GM19328 (cell line): ENCODE data around the gene DGKG.

Source experiments
- ATAC-seq: cut with Tn5 transposase; IDR thresholded peaks from one replicate; pipeline ENCODE4 v1.9.1; 2021; ENCODE audit warnings: mild to moderate bottlenecking, moderate library complexity; ENCODE audit not compliant: unreplicated experiment

DGKG gene

DNA sequence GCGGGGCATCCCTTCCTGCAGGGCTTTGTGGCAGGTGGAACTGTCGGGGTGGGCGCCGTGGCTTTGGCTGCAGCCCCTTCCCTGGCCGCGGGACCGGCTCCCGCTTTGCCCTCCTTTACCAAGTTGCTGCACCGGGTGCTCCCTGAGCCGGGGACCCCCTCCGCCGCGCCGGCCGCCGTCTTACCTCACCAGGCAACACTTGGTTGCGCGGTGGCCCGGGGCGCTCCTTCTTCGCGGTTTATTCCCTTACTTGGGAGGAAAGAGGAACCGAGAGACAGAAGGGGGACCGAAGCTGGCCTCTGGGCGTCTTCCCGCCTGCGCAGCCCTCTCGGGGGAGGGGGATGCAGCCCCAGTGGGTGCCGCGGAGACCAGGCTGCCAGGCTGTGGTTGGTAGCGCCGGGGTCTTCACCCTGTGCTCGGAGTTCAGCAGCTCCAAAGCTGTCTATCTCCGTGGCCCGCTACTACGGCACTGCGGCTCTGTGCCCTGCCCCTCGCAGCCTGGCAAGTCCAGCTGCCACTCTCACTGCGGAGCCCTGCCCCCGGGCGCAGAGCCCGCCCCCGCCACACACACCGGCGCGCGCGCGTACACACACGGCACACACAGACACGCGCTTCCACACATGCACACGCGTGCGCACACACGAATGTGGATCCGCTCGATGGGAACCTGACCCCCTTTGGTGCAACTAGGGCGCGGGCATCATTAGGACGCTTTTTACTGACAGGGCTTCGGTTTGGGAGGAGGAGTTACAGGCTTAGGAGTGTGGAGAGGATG, at the start of gene DGKG:
TSS of gene DGKG (minus strand) at position 473 of the 775 bp plus-strand sequence. CDS start 41,775 bp downstream, outside the sequence.
- ATAC-seq: peak; percentile 45

DNA sequence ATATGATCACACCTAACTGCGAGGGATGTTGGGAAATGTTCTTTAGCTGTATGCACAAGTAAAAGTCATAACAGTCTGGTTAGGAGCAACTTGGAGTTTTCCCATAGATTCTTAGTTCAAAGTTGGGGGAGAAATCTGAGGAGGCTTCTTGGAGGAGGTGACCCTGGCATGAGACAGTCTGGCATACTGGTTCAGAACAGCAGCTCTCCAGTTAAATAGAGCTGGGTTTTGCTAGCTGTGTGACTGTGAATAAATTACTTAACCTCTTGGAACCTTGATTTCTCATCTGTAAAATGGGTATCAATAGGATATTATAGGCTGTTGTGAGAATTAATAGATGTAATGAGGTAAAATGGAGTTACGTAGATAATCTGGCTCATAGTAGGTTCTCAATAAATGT, 49.1 kb upstream of the DGKG start:
- no peak for ATAC-seq

GRCh38 chr3:186406669-186407635, 44.9 kb upstream of the DGKG start:
- ATAC-seq: no peak

DNA sequence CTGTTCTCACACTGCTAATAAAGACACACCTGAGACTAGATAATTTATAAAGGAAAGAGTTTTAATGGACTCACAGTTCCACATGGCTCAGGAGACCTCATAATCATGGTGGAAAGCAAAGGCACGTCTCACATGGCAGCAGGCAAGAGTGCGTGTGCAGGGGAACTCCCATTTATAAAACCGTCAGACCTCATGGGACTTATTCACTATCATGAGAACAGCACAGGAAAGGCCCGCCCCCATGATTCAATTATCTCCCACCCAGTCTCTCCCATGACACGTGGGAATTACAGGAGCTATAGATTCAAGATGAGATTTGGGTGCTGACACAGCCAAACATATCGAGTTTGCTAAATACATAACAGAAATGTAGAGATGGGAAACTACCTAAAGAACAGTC, 39.5 kb upstream of the DGKG start:
- ATAC-seq: no peak

GRCh38 chr3:186400662-186401061, 38.6 kb upstream of the DGKG start:
- no peak for ATAC-seq

DNA sequence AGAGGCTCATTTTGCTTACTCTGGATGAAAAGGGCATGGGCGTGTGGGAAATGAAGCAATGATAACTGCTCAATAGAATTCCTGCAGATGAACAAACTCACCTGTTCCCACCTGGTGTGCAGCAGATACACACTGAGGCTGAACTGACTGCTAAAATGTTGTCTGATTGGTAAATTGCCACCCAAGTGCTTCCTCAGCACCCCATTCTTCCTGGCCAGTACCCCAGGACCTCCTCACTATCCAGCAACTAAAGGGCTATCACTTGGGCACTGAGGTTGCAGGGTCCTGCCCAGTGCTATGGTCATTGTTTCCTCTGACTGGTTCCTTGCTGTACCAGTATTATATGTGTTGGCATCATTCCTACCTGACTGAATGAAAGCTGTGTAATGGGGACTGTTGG, 38.0 kb upstream of the DGKG start:
- ATAC-seq: no peak

GRCh38 chr3:186394566-186395217, 32.7 kb upstream of the DGKG start:
- ATAC-seq: no peak

DNA sequence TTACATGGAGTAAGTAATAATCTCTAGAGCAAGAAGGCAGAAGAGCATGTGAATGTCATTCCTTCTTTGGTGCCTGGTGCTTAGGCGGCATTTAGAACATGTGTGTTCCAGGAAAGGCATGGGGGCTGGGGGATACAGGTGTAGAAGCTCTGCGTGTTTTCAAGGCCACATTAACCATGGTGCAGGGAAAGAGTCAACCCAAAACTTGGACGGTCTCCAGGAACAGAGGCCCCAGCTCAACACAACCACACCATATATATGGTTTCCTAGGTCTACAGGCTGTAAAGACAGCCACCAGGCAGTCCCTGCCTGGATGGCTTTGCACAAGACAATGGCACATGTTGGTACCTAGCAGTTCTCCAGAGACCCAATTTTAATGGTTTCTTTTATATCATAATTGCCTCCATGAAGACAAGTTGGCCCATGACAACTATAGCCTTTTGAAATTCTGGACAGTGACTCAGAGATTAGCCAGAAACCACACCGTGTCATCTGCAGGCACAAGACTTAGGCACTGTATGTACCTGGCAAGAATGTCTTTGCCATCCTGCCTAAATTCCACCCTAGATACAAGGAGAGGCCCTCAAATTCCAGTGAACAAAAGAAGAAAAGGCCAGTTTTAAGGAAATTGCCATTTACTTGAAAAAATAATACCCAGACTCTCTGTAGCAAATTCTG, 25.0 kb upstream of the DGKG start:
- ATAC-seq: no peak

GRCh38 chr3:186385856-186386602, 24.0 kb upstream of the DGKG start:
- ATAC-seq: no peak

- ATAC-seq: no peak
Observed at GRCh38 chr3:186383026-186383993, 21.3 kb upstream of the DGKG start.

DNA sequence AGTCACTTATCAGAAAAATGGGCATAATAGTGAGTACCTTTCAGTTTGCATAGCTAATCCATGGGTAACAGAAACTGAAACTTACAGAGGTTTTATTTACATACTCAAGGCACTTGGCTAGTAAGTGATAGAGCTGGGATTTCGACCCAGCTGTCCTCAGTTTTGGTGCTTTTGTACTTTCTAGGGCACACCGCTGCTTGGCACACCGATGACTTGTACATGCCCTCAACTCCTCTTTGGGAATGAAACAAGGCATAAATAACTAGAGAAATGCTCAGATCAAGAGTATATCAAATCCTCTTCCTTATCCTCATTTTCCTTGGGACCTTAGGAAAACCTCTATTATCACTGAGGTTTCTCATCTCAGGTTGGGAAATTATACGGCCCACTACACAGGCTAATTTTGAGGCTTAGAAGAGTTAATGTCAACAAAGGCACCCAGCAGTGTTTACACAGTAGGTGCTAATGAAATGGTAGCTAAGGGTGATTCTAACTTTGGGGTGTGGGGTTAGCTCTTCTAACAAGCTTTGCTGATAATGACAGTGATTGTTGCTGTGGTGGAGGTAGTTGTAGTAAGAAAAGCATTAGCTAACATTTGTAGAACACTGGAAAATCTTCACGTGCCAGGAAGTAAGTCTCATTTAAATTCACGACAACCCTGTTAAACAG, 20.3 kb upstream of the DGKG start:
- no peak for ATAC-seq

- ATAC-seq: no peak
Observed at GRCh38 chr3:186381424-186382216, 19.6 kb upstream of the DGKG start.

DNA sequence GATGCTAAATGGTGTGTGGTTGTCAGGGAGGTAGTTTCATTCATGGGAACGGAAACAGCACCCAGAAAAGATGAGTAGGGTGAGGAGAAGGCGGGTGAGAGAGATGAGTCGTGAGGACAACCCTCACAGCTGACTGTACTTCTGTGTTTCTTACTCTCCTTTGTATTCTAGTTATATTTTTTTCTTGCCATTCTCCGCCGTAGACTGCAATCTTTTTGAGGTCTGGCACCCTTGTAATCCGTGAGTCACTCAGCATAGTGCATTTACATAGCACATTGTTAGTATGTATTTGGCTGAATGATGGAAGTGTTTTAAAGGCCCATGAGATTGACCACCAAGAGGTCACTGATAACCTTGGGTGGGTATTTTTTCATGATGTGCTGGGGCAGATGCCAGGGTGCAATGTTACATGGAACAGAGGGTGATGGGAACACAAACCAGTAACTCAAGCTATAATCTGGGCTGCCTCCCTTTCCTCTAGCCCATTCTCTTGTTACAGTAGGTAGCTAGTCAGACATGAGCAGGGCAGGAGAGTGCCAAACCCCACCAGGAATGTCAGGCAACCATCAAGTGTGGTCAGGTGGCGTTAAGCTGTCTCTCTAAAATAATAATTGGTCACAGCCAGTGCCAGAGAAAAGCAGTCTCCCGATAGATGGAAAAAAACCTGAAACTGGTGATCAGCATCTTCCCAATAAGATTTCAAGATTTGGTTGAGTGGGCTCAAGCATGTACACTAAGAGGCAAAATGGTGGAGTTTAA, 18.8 kb upstream of the DGKG start:
- no peak for ATAC-seq

DNA sequence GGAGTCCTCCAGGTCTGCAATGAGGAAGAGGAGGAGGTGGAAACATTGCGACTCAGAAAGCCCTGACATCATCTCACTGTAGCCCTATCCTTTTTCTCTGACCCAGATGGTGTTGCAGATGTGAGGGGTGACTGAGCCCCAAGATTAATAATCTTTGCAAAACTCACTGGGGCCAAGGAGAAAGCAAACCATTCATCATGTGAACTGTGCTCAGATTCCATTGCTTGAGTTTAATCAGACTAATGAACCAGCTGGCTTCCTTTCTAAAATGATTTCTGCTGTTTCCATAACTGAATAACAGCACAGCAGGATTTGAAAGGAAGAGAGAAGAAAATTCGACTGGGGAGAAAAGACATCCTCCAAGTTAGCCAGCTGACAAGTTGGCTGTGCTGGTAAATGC, 13.4 kb upstream of the DGKG start:
- no peak for ATAC-seq

DNA sequence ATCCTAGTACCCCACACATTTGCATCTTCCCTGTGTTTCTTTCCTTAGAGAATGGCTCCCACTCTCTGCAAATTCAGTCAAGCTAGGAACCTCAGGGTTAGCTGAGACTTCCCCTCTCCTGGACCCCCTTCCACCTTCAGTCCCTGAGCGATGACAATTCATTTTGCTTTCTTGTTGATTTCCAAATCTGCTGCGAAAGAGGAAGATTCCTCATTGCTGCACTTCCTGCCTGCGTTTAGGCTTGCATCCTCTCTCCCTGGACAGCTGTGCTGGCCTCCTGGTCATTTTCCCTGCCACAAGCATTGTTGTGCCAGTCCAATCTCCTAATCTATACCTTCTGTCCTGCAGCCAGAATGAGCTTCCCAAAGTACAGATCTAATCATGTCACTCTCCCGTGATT, 12.3 kb upstream of the DGKG start:
- ATAC-seq: no peak

DNA sequence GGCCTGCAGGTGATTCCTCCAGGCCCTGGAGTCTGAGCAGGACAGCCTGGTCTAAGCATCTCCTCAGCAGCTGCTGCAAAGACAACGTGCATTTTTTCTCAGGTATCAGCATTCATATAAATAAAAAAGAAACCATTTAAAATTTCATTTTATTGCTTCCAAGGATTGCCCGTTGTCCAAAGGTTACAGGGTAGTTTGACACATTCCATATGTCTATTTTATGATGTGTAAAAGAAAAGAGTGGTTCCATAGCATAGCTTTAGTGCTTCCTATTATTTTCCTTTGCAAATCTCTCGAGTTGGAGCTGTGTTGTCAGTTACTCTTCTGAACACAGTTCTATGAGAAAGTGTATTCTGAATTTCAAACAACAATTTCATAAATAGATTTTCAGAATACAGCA, 7.2 kb upstream of the DGKG start:
- no peak for ATAC-seq

GRCh38 chr3:186368717-186369116, 6.7 kb upstream of the DGKG start:
- ATAC-seq: no peak
